HG03432 (cell line): ENCODE data around the gene ARID2.

Experiments
- ATAC-seq: cut with Tn5 transposase; IDR thresholded peaks from one replicate; pipeline ENCODE4 v1.9.1; 2021; ENCODE audit warnings: mild to moderate bottlenecking, moderate library complexity; ENCODE audit not compliant: unreplicated experiment

ARID2 gene

GRCh38 chr12:45729233-45730083 lies at the start of gene ARID2:
Gene ARID2, plus strand, starts transcription at chr12:45729706. Its CDS starts 131 bp downstream, at chr12:45729837.
- peak; percentile 21 for ATAC-seq

GRCh38 chr12:45680362-45680761 lies 49.1 kb upstream of the ARID2 start:
- ATAC-seq: no peak

GRCh38 chr12:45681465-45681864 lies 48.0 kb upstream of the ARID2 start:
- ATAC-seq: no peak

- peak; percentile 68 for ATAC-seq
These were observed 43.8 kb upstream of the ARID2 start for GRCh38 chr12:45685680-45686079.

- ATAC-seq: no peak
These were observed 42.2 kb upstream of the ARID2 start for GRCh38 chr12:45687081-45688015.

GRCh38 chr12:45688183-45688582 lies 41.3 kb upstream of the ARID2 start:
- no peak for ATAC-seq

- ATAC-seq: no peak
These were observed 34.5 kb upstream of the ARID2 start for GRCh38 chr12:45695035-45695434.

- ATAC-seq: no peak
These were observed 33.9 kb upstream of the ARID2 start for GRCh38 chr12:45695606-45696005.

- ATAC-seq: no peak
These were observed 33.5 kb upstream of the ARID2 start for GRCh38 chr12:45696049-45696448.

- no peak for ATAC-seq
These were observed 32.1 kb upstream of the ARID2 start for GRCh38 chr12:45697371-45697770.

- no peak for ATAC-seq
These were observed 28.2 kb upstream of the ARID2 start for GRCh38 chr12:45701296-45701695.

- ATAC-seq: no peak
These were observed 25.6 kb upstream of the ARID2 start for GRCh38 chr12:45703942-45704341.

- ATAC-seq: no peak
These were observed 24.5 kb upstream of the ARID2 start for GRCh38 chr12:45704968-45705367.

- ATAC-seq: no peak
These were observed 24.1 kb upstream of the ARID2 start for GRCh38 chr12:45705404-45705803.

GRCh38 chr12:45707241-45707857 lies 22.2 kb upstream of the ARID2 start:
- ATAC-seq: no peak

GRCh38 chr12:45708363-45708762 lies 21.1 kb upstream of the ARID2 start:
- no peak for ATAC-seq

- no peak for ATAC-seq
These were observed 20.6 kb upstream of the ARID2 start for GRCh38 chr12:45708901-45709300.

- ATAC-seq: no peak
These were observed 17.2 kb upstream of the ARID2 start for GRCh38 chr12:45712319-45712718.

- ATAC-seq: no peak
These were observed 16.4 kb upstream of the ARID2 start for GRCh38 chr12:45713078-45713477.

GRCh38 chr12:45718306-45718705 lies 11.2 kb upstream of the ARID2 start:
- no peak for ATAC-seq

GRCh38 chr12:45720069-45720468 lies 9.4 kb upstream of the ARID2 start:
- ATAC-seq: no peak
